MCF 10A (cell line): Measurements from ENCODE around the gene SCG3. TPM values are rescaled to one million over a fixed set of nuclear protein-coding genes. Genes with fewer than 3 reads are reported as not detected.

Experiments
- BruUV-seq: library from RNA; stranded (reverse); fragments of 400-500 nt; replicated peaks from 2 replicates; lab custom pipeline; 2021; lab: Mats Ljungman, UMichigan
- CTCF ChIA-PET: fragments of 300-600 bp; sonication (Branson Sonifier 250); formaldehyde crosslinking; extraction: SDS; loops from one replicate; lab custom pipeline; 2021; ENCODE audit warnings: antibody characterized with exemption, inconsistent platforms; lab: Yijun Ruan, JAX
- POLR2A ChIA-PET: fragments of 300-600, 350-650 bp; sonication (Branson Sonifier 250); formaldehyde crosslinking; extraction: SDS; loops from one replicate; lab custom pipeline; 2020; ENCODE audit warnings: antibody characterized with exemption, inconsistent platforms; lab: Yijun Ruan, JAX
- DNase-seq: peaks from one replicate; pipeline ENCODE4 v3.0.0-alpha.2; 2018; ENCODE audit not compliant: unreplicated experiment
- H3K27ac Mint-ChIP-seq: one replicate; pipeline ENCODE4 v1.8.0; 2022; ENCODE audit warnings: mild to moderate bottlenecking, low read depth, mixed read lengths; ENCODE audit not compliant: unreplicated experiment
- H3K27me3 Mint-ChIP-seq: one replicate; pipeline ENCODE4 v1.8.0; 2022; ENCODE audit warnings: mixed read lengths; ENCODE audit not compliant: insufficient read depth, unreplicated experiment
- H3K36me3 Mint-ChIP-seq: one replicate; pipeline ENCODE4 v1.8.0; 2022; ENCODE audit warnings: mild to moderate bottlenecking, moderate library complexity, mixed read lengths; ENCODE audit not compliant: insufficient read depth, unreplicated experiment
- H3K4me1 Mint-ChIP-seq: one replicate; pipeline ENCODE4 v1.8.0; 2022; ENCODE audit warnings: mixed read lengths; ENCODE audit not compliant: insufficient read depth, unreplicated experiment
- H3K4me3 Mint-ChIP-seq: one replicate; pipeline ENCODE4 v1.8.0; 2022; ENCODE audit warnings: mild to moderate bottlenecking, moderate library complexity, mixed read lengths; ENCODE audit not compliant: unreplicated experiment
- H3K9me3 Mint-ChIP-seq: one replicate; pipeline ENCODE4 v1.8.0; 2022; ENCODE audit warnings: mixed read lengths; ENCODE audit not compliant: unreplicated experiment
- CTCF ChIP-seq: fragments of 200-600 bp; IDR thresholded peaks from one replicate; pipeline ENCODE4 v1.8.0; 2022; ENCODE audit warnings: antibody characterized with exemption, mild to moderate bottlenecking; ENCODE audit not compliant: unreplicated experiment
- intact Hi-C: fragments of 100-400 bp; cut with micrococcal nuclease; formaldehyde crosslinking; loops from 2 replicates; pipeline ENCODE4 v1.14.1; 2022
- total RNA-seq: library from RNA; stranded (reverse); gene quantifications from 2 replicates; pipeline ENCODE4 v1.2.3, GENCODE V29; 2022

Gene SCG3
- total RNA-seq, 1 experiment from 2014 or later = not detected

GRCh38 chr15:51718219-51718618 lies 36.9 kb downstream of the SCG3 start:
- POLR2A ChIA-PET = no interaction called here
- Mint-ChIP-seq H3K9me3 (no peaks in the 10 kb centered on the region), H3K27ac (no peak overlapping the region), H3K4me3 (no peak overlapping the region), H3K4me1 (peaks cover 6% of the 10 kb centered on the region), H3K36me3 (peaks cover 17% of the 10 kb centered on the region), H3K27me3 (no peaks in the 10 kb centered on the region)
- BruUV-seq = no TSS peak
- CTCF ChIA-PET = no interaction called here
- no peak for DNase-seq
- TF ChIP-seq CTCF = no peak
- intact Hi-C loops = no loop called here

DNA sequence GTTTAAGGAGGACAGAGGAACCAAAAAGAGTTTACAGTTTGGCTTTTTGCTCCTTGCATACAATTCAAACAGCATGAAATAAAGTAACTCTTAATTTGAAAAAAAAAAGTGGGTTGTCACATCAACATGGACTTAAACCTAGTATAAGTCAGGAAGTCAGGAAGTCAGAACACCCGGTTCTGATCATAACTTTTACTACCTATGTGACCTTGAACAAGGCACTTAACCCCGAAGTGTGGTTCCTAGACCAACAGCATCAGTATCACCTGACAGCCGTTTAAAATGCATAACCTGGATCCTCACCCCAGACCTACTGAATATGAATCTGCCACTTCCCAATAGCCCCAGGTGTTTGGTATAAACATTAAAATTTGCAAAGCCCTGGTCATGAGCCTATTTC lies 37.4 kb downstream of the SCG3 start:
- Mint-ChIP-seq H3K36me3 (peaks cover 17% of the 10 kb centered on the region), H3K9me3 (no peaks in the 10 kb centered on the region), H3K4me1 (peaks cover 6% of the 10 kb centered on the region), H3K27ac (no peak overlapping the region), H3K4me3 (no peak overlapping the region), H3K27me3 (no peaks in the 10 kb centered on the region)
- no TSS peak for BruUV-seq
- intact Hi-C loops = no loop called here
- ChIA-PET POLR2A (no interaction called here), CTCF (no interaction called here)
- DNase-seq = no peak
- TF ChIP-seq CTCF = no peak

DNA sequence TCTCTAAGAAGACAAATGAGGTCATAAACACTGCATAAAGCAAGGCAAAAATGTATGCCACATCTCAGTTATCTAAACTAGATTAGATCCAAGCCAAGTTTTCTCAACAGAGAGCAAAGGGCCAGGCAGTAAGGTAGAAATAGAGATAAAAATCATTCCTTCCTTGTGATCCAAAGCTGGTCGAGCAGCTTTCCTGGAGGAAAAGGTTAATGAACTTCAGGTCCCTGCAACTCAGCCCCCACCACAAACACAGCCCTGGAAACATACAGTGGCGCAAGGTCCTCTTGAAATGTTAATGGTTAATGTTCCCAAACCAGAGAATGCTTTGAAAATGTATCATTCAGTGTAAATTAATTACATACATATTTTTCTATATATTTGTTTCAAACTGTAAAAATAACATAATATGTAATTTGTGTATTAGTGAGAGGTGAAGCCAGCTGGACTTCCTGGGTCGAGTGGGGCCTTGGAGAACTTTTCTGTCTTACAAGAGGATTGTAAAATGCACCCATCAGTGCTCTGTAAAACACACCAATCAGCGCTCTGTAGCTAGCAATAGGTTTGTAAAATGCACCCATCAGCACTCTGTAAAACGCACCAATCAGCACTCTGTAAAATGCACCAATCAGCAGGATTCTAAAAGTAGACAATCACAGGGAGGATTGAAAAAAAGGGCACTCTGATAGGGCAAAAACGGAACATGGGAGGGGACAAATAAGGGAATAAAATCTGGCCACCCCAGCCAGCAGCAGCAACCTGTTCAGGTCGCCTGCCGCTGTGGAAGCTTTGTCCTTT lies 39.1 kb downstream of the SCG3 start:
- peaks cover 6% of the 10 kb centered on the region for H3K4me1 Mint-ChIP-seq
- intact Hi-C loops = no loop called here

More for the DNA sequence above, 39.1 kb downstream of the SCG3 start:
- H3K36me3 Mint-ChIP-seq = peaks cover 17% of the 10 kb centered on the region
- H3K27me3 Mint-ChIP-seq = no peaks in the 10 kb centered on the region
- ChIA-PET POLR2A (interaction anchor here (1.0 kb wide), 1 partner anchor 12 kb away, joined by 3 read pairs; no protein-coding TSS in a partner anchor), CTCF (interaction anchor here (1.0 to 1.2 kb wide), 2 partner anchors 12 to 41 kb away, joined by 3 read pairs; no protein-coding TSS in a partner anchor)
- H3K4me3 Mint-ChIP-seq = no peak overlapping the region
- no peak for DNase-seq
- no peak overlapping the region for H3K27ac Mint-ChIP-seq
- BruUV-seq = no TSS peak
- no peak for TF ChIP-seq CTCF
- no peaks in the 10 kb centered on the region for H3K9me3 Mint-ChIP-seq
